Suprapubic skin (tissue), 4 donors: ENCODE measurements around the gene CYP27A1. TPM values are rescaled to one million over a fixed set of nuclear protein-coding genes. Genes with fewer than 3 reads are reported as not detected.

Experiments used
- DNase-seq, 2 donors: peaks; one replicate each; pipeline ENCODE4 v3.0.0-alpha.2; 2019; ENCODE audit warnings: low spot score in 2 of 2
- H3K27ac ChIP-seq: fragments of 200-600 bp; sonication (generic); one replicate; pipeline ENCODE4 v1.5.1; 2019
- H3K27me3 ChIP-seq: fragments of 200-600 bp; sonication (generic); one replicate; pipeline ENCODE4 v1.5.1; 2019
- H3K36me3 ChIP-seq: fragments of 200-600 bp; sonication (generic); one replicate; pipeline ENCODE4 v1.5.1; 2019
- H3K4me1 ChIP-seq: fragments of 200-600 bp; sonication (generic); one replicate; pipeline ENCODE4 v1.5.1; 2019
- H3K4me3 ChIP-seq: fragments of 200-600 bp; sonication (generic); one replicate; pipeline ENCODE4 v1.5.1; 2019; ENCODE audit warnings: mild to moderate bottlenecking
- H3K9me3 ChIP-seq: fragments of 200-600 bp; sonication (generic); one replicate; pipeline ENCODE4 v1.5.1; 2019
- CTCF ChIP-seq, 2 donors: fragments of 200-600 bp in 1 of 2; fragments of 450-650 bp in 1 of 2; sonication (generic) in 1 of 2; IDR thresholded peaks; one replicate each; pipeline ENCODE4 v1.5.1; 2016 to 2019; ENCODE audit warnings: antibody characterized with exemption in 2 of 2, mild to moderate bottlenecking in 1 of 2, moderate library complexity in 1 of 2
- EP300 ChIP-seq: sonication (generic); formaldehyde crosslinking; IDR thresholded peaks from one replicate; pipeline ENCODE4 v1.6.1; 2017; ENCODE audit warnings: antibody characterized with exemption
- POLR2A ChIP-seq, 2 donors: fragments of 450-650 bp; IDR thresholded peaks; one replicate each; pipeline ENCODE4 v1.6.1; 2017; ENCODE audit warnings: antibody characterized with exemption in 2 of 2, mild to moderate bottlenecking in 2 of 2, moderate library complexity in 2 of 2
- POLR2AphosphoS5 ChIP-seq, 3 donors: sonication (generic); formaldehyde crosslinking; IDR thresholded peaks; one replicate each; pipeline ENCODE4 v1.6.1; 2017; ENCODE audit warnings: antibody characterized with exemption in 3 of 3
- WGBS: methylation state at CpG from one replicate; pipeline ENCODE4 v1.1.5; 2018; 5-methylcytosine and 5-hydroxymethylcytosine counted together
- total RNA-seq, 4 donors: library from RNA; depleted of rRNA; stranded (reverse); fragments of >200 nt; gene quantifications; one replicate each; pipeline ENCODE4 v1.1.0, GENCODE V29; 2016

The CYP27A1 gene
- total RNA-seq, 4 donors from 2014 or later, result 17.4 to 30.7 (median 21.8) TPM

GRCh38 chr2:218796691-218797090 lies 14.7 kb downstream of the CYP27A1 start:
- H3K36me3 ChIP-seq, result no peaks in the 10 kb centered on the region
- WGBS, result 83% methylated on average over 4 of the region's 4 CpGs

DNA sequence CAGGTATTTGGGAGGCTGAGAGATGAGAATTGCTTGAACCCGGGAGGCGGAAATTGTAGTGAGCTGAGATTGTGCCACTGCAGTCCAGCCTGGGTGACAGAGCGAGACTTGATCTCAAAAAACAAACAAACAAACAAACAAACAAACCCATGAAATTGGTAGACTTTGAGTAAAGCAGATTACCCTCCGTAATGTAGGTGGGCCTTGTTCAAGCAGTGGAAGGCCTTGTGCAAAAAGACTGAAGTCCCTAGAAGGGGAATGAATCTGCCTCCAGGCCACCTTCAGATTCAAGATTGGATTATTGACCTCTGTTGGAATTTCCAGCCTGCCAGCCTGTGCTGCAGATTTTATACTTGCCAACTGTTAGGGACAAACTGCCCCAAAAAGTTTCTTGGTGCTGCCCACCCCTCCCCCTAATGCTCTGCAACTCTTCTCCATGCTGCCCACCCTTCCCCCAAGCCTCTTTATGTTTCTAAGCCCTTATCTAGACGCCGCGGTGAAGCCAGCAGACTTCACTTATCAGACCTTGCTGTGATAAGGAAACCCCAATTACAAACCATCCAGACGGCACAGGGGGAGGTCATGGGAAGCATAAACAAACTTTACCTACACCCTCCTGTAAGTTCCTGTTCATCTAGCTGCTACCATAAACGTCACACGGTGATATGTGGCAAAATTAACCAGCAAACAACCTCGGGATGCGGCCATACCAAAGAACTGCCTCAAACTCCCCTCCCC lies 17.0 kb downstream of the CYP27A1 start:
- Histone ChIP-seq H3K36me3 (no peaks in the 10 kb centered on the region), H3K4me1 (no peaks in the 10 kb centered on the region), H3K9me3 (no peaks in the 10 kb centered on the region), H3K4me3 (no peak overlapping the region), H3K27ac (peak overlapping the region; percentile 29), H3K27me3 (no peaks in the 10 kb centered on the region)
- 69% methylated on average over 12 of the region's 12 CpGs for WGBS
- DNase-seq, result no peak
- TF ChIP-seq POLR2A (IDR thresholded peaks at IDR 0.05) (no peak), CTCF (IDR thresholded peaks at IDR 0.05) (no peak), EP300 (no peak), POLR2AphosphoS5 (IDR thresholded peaks at IDR 0.05) (no peak)

More at GRCh38 chr2:218796691-218797090, 14.7 kb downstream of the CYP27A1 start:
- TF ChIP-seq EP300, result no peak
- TF ChIP-seq CTCF (IDR thresholded peaks at IDR 0.05), result no peak
- no peak for TF ChIP-seq POLR2AphosphoS5 (IDR thresholded peaks at IDR 0.05)
- no peak for TF ChIP-seq POLR2A (IDR thresholded peaks at IDR 0.05)
- DNase-seq, result no peak
- H3K4me1 ChIP-seq, result no peaks in the 10 kb centered on the region
- H3K9me3 ChIP-seq, result no peaks in the 10 kb centered on the region
- H3K27me3 ChIP-seq, result no peaks in the 10 kb centered on the region
- H3K27ac ChIP-seq, result no peak overlapping the region
- H3K4me3 ChIP-seq, result no peak overlapping the region

DNA sequence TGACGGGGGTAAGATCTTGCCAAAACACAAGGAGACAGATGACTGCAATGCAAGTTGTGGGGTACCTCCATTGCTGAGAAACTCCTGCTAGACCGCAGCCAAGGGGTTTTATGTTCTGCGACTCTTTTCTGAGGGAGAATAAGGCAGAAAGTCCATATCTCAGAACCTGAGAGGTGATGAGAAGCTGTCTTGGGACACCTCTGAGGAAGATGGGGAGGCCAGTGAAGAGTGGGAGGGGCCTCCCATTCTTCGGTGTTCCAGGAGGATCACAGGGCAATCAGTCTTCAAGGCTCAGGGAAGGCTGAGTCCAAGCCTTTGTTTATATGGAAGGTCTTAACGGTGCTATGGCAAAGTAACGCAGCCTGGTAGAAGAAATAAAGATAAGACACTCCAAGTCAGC lies 18.0 kb downstream of the CYP27A1 start:
- no peak for TF ChIP-seq CTCF (IDR thresholded peaks at IDR 0.05)
- TF ChIP-seq POLR2AphosphoS5 (IDR thresholded peaks at IDR 0.05), result no peak
- TF ChIP-seq EP300, result no peak
- no peak for TF ChIP-seq POLR2A (IDR thresholded peaks at IDR 0.05)
- Histone ChIP-seq H3K27me3 (no peaks in the 10 kb centered on the region), H3K36me3 (no peaks in the 10 kb centered on the region), H3K4me1 (no peaks in the 10 kb centered on the region), H3K4me3 (no peak overlapping the region), H3K27ac (peak overlapping the region; percentile 18), H3K9me3 (peaks cover 3% of the 10 kb centered on the region)
- DNase-seq, result no peak
- WGBS, result 62% methylated on average over 6 of the region's 6 CpGs

DNA sequence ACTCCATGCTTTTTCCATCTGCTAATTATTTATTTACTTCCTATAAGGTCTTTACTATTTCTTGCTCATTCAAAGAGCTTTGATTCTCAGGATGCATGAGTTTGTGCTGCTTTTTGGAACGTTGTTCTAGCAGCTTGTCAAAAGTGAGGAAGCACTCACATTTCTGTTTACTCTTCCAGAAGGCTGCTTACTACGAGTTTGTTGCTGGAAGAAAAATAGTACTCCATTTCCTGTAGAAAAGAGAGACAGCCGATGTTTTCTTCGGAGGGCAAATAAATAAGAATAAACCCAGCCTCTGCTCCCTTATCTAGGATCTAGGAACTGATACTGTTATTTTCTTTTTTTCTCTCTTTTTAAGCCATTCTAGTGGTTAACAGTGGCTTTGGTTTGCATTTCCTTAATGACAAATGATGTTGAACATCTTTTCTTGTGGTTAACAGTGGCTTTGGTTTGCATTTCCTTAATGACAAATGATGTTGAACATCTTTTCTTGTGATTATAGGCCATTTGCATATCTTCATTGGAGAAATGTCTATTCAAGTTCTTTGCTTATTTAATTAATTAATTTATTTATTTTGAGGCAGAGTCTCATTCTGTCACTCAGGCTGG lies 20.5 kb downstream of the CYP27A1 start:
- TF ChIP-seq EP300, result no peak
- no peak for TF ChIP-seq POLR2A (IDR thresholded peaks at IDR 0.05)
- no peak for TF ChIP-seq POLR2AphosphoS5 (IDR thresholded peaks at IDR 0.05)
- 49% methylated on average over 4 of the region's 4 CpGs for WGBS
- Histone ChIP-seq H3K4me1 (peaks cover 19% of the 10 kb centered on the region), H3K4me3 (no peak overlapping the region), H3K9me3 (peaks cover 3% of the 10 kb centered on the region), H3K36me3 (no peaks in the 10 kb centered on the region), H3K27me3 (no peaks in the 10 kb centered on the region), H3K27ac (no peak overlapping the region)
- no peak for DNase-seq

DNA sequence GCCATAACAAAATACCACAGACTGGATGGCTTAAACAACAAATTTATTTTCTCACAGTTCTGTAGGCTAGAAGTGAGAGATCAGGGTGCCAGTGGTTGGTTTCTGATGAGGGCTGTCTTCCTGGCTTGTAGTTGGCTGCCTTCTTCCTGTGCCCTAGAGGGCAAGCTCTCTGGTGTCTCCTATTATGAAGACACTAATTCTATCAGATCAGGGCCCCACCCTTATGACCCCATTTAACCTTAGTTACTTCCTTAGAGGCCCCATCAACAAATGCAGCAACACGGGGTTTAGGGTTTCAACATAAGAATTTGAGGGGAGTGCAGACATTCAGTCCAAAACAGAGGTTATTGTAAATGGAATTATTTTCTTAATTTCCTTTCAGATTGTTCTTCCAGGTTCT lies 22.9 kb downstream of the CYP27A1 start:
- 80% methylated on average over 1 of the region's 1 CpG for WGBS
- Histone ChIP-seq H3K36me3 (no peaks in the 10 kb centered on the region), H3K27me3 (no peaks in the 10 kb centered on the region), H3K9me3 (peaks cover 3% of the 10 kb centered on the region), H3K4me3 (no peak overlapping the region), H3K27ac (no peak overlapping the region), H3K4me1 (peaks cover 19% of the 10 kb centered on the region)
- no peak for DNase-seq
- no peak for TF ChIP-seq POLR2AphosphoS5 (IDR thresholded peaks at IDR 0.05)
- no peak for TF ChIP-seq EP300
- TF ChIP-seq CTCF (IDR thresholded peaks at IDR 0.05), result no peak
